ENCODE data around the gene UCHL1. TPM values are rescaled to one million over a fixed set of nuclear protein-coding genes. Genes with fewer than 3 reads are reported as not detected.

Gene UCHL1
- total and polyA plus RNA-seq, 4 donors = 0.51 to 2.6 (median 0.70) TPM

GRCh38 chr4:41232856-41233255, 23.9 kb upstream of the UCHL1 start (continued):
- TF ChIP-seq, protein P1, sequence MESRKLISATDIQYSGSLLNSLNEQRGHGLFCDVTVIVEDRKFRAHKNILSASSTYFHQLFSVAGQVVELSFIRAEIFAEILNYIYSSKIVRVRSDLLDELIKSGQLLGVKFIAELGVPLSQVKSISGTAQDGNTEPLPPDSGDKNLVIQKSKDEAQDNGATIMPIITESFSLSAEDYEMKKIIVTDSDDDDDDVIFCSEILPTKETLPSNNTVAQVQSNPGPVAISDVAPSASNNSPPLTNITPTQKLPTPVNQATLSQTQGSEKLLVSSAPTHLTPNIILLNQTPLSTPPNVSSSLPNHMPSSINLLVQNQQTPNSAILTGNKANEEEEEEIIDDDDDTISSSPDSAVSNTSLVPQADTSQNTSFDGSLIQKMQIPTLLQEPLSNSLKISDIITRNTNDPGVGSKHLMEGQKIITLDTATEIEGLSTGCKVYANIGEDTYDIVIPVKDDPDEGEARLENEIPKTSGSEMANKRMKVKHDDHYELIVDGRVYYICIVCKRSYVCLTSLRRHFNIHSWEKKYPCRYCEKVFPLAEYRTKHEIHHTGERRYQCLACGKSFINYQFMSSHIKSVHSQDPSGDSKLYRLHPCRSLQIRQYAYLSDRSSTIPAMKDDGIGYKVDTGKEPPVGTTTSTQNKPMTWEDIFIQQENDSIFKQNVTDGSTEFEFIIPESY (IDR thresholded peaks at IDR 0.05) = no peak

GRCh38 chr4:41236032-41236431, 20.7 kb upstream of the UCHL1 start:
- no peaks in the 10 kb centered on the region for H3K4me1 ChIP-seq (ENCODE audit: control insufficient read depth in 4 of 4, insufficient read depth in 4 of 4, low read length in 3 of 4)

DNA sequence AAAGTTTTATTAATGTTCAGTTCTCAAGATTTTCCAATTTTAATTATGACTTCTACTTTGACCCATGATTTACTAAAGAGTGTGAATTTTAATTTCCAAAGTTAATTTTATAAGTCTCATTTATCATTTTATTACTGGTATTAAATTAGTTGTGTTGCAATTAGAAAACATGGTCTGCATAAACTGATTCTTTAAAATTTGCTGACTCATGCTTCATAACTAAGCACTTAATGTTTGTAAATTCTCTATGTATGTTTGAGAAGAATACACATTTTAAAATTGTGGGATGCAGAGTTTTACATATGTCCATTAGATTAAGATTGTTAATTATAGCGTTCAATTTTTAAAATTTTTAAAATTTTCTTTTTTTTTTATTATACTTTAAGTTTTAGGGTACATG, 20.2 kb upstream of the UCHL1 start:
- Histone ChIP-seq H3K36me3 (ENCODE audit: control insufficient read depth in 4 of 4, insufficient read depth in 3 of 4, low read depth in 1 of 4, low read length in 3 of 4) (no peaks in the 10 kb centered on the region), H3K27ac (ENCODE audit: low read depth in 1 of 2, low read length in 2 of 2) (no peak overlapping the region), H3K27me3 (ENCODE audit: control insufficient read depth in 4 of 4, insufficient read depth in 4 of 4, low read length in 3 of 4) (no peaks in the 10 kb centered on the region), H3K9ac (ENCODE audit: low read depth in 1 of 2, low read length in 2 of 2) (no peak overlapping the region), H3K9me3 (ENCODE audit: control insufficient read depth in 4 of 4, low read length in 3 of 4) (no peaks in the 10 kb centered on the region), H3K4me3 (ENCODE audit: low read depth in 1 of 3, low read length in 3 of 3) (no peak overlapping the region), H3K4me1 (ENCODE audit: control insufficient read depth in 4 of 4, insufficient read depth in 4 of 4, low read length in 3 of 4) (no peaks in the 10 kb centered on the region)
- 96% methylated on average over 1 of the region's 1 CpG for WGBS
- no peak for TF ChIP-seq SP1 (IDR thresholded peaks at IDR 0.05)
- TF ChIP-seq FOXA2 (IDR thresholded peaks at IDR 0.05) = no peak
- TF ChIP-seq TAF1 (conservative IDR thresholded peaks at IDR 0.05) = no peak
- no peak for TF ChIP-seq RAD21 (IDR thresholded peaks at IDR 0.05)
- TF ChIP-seq ATF3 (IDR thresholded peaks at IDR 0.05) = no peak
- TF ChIP-seq, protein P1 (IDR thresholded peaks at IDR 0.05) = no peak
- no peak for TF ChIP-seq YY1 (IDR thresholded peaks at IDR 0.05)
- no peak for TF ChIP-seq CTCF (IDR thresholded peaks at IDR 0.05; ENCODE audit: low read depth, low read length, missing input control)
- TF ChIP-seq HNF4A (conservative IDR thresholded peaks at IDR 0.05) = no peak
- no peak for DNase-seq (ENCODE audit: low spot score)

More at GRCh38 chr4:41236032-41236431, 20.7 kb upstream of the UCHL1 start:
- Histone ChIP-seq H3K9ac (ENCODE audit: low read depth in 1 of 2, low read length in 2 of 2) (no peak overlapping the region), H3K27me3 (ENCODE audit: control insufficient read depth in 4 of 4, insufficient read depth in 4 of 4, low read length in 3 of 4) (no peaks in the 10 kb centered on the region), H3K36me3 (ENCODE audit: control insufficient read depth in 4 of 4, insufficient read depth in 3 of 4, low read depth in 1 of 4, low read length in 3 of 4) (no peaks in the 10 kb centered on the region), H3K9me3 (ENCODE audit: control insufficient read depth in 4 of 4, low read length in 3 of 4) (no peaks in the 10 kb centered on the region), H3K4me3 (ENCODE audit: low read depth in 1 of 3, low read length in 3 of 3) (no peak overlapping the region), H3K27ac (ENCODE audit: low read depth in 1 of 2, low read length in 2 of 2) (no peak overlapping the region)
- WGBS = 97% methylated on average over 1 of the region's 1 CpG
- DNase-seq (ENCODE audit: low spot score) = no peak
- TF ChIP-seq NR2F2 (IDR thresholded peaks at IDR 0.05) = no peak

GRCh38 chr4:41241919-41242318, 14.8 kb upstream of the UCHL1 start:
- TF ChIP-seq FOXA2 (IDR thresholded peaks at IDR 0.05) (no peak), GABPA (IDR thresholded peaks at IDR 0.05 in 1 of 2, conservative IDR thresholded peaks at IDR 0.05 in 1 of 2) (no peak), CTCF (IDR thresholded peaks at IDR 0.05; ENCODE audit: low read depth, low read length, missing input control) (no peak), NR2F2 (IDR thresholded peaks at IDR 0.05) (no peak), RAD21 (IDR thresholded peaks at IDR 0.05) (no peak)

More at GRCh38 chr4:41241919-41242318, 14.8 kb upstream of the UCHL1 start:
- H3K4me3 ChIP-seq (ENCODE audit: low read depth in 1 of 3, low read length in 3 of 3) = no peak overlapping the region
- no peaks in the 10 kb centered on the region for H3K4me1 ChIP-seq (ENCODE audit: control insufficient read depth in 4 of 4, insufficient read depth in 4 of 4, low read length in 3 of 4)
- DNase-seq (ENCODE audit: low spot score) = no peak
- H3K9me3 ChIP-seq (ENCODE audit: control insufficient read depth in 4 of 4, low read length in 3 of 4) = no peaks in the 10 kb centered on the region
- H3K27me3 ChIP-seq (ENCODE audit: control insufficient read depth in 4 of 4, insufficient read depth in 4 of 4, low read length in 3 of 4) = no peaks in the 10 kb centered on the region
- 92% methylated on average over 1 of the region's 1 CpG for WGBS
- H3K27ac ChIP-seq (ENCODE audit: low read depth in 1 of 2, low read length in 2 of 2) = no peak overlapping the region
- no peaks in the 10 kb centered on the region for H3K36me3 ChIP-seq (ENCODE audit: control insufficient read depth in 4 of 4, insufficient read depth in 3 of 4, low read depth in 1 of 4, low read length in 3 of 4)
- H3K9ac ChIP-seq (ENCODE audit: low read depth in 1 of 2, low read length in 2 of 2) = no peak overlapping the region
